GM12892 (cell line): ENCODE data around the gene NBPF1.
"Not testable (repeated sequence)": the region's sequence is repeated elsewhere in the genome, so short reads cannot be mapped to it uniquely, and the experiment has no call there.

Source experiments
- POLR2A ChIP-seq: IDR thresholded peaks from 2 replicates; pipeline ENCODE4 v1.6.1; 2011; ENCODE audit warnings: low read depth, low read length, control low read depth
- POLR2AphosphoS5 ChIP-seq: IDR thresholded peaks from 2 replicates; pipeline ENCODE4 v1.6.1; 2011; ENCODE audit warnings: low read depth, low read length, control low read depth
- TAF1 ChIP-seq: IDR thresholded peaks from 2 replicates; pipeline ENCODE4 v1.6.1; 2011; ENCODE audit warnings: low read depth, mild to moderate bottlenecking, control low read depth, low read length, borderline replicate concordance

DNA sequence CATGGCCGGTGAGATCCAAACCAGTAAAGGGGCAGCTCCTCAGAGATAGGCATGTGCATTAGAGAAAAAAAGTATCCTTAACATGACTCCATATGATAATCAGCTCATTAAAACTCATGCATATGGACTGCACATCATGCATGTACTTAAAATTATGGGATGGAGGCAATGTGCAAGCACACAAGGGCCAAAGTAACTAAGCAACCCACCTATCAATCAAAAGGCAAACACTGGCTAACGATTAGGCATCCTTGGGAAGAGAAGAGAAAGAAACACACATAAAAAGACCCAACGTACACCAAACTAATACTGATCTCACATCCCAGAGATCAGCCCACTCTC, 94.5 kb downstream of the NBPF1 start:
- TF ChIP-seq POLR2A, POLR2AphosphoS5, TAF1: not testable (repeated sequence)
